Stimulated activated CD8-positive, alpha-beta memory T cell treated with anti-CD3 and anti-CD28 coated beads, Interleukin-4, amount 100 ng/mL, for 48 hours (primary cell): Measurements from ENCODE around the gene ORM2.
"Not testable (repeated sequence)": the region's sequence is repeated elsewhere in the genome, so short reads cannot be mapped to it uniquely, and the experiment has no call there.

Source experiments
- DNase-seq: peaks from one replicate; pipeline ENCODE4 v3.0.0-alpha.2; 2020

Gene ORM2

DNA sequence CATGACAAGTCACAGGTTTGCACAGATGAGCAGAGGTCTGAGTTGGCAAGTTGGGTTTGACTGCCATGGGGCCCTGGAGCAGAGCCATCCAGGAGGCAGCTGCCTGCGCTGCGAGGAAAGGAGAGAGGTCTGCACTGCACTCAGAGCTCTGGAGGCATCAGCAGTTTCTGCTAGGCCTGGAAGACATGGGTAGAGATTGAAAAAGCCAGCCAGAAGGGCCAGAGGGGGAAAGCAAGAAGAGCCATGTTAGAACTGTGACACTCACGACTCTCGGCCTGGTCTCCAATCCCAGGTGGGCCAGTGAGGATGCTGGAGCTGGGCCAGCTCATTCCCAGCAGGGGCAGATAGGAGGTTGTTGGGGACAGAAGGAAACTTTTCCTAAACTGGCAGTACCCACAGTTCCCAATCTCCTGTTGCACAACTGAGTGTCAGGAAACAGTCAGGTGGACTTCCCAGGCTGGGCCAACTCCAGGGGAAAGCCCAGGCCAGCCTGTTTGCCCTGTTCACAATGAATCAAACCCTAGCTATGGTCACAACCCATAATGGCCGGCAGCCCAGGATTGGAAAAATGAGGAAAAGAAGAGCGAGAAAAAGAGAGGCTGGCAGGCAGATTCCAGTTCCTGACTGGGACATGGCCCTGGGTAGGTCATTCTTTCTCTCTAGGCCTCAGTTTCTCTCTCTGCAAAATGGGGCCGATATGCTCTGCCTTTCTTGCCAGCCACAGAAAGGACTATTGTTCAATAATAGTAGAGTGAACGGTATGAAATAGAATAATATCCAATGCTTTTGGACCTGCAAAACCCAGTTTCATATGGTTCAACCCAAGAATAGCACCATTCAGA lies 14.6 kb upstream of the ORM2 start:
- peak; percentile 10 for DNase-seq

GRCh38 chr9:114315723-114316363 lies 13.8 kb upstream of the ORM2 start:
- DNase-seq, result no peak

DNA sequence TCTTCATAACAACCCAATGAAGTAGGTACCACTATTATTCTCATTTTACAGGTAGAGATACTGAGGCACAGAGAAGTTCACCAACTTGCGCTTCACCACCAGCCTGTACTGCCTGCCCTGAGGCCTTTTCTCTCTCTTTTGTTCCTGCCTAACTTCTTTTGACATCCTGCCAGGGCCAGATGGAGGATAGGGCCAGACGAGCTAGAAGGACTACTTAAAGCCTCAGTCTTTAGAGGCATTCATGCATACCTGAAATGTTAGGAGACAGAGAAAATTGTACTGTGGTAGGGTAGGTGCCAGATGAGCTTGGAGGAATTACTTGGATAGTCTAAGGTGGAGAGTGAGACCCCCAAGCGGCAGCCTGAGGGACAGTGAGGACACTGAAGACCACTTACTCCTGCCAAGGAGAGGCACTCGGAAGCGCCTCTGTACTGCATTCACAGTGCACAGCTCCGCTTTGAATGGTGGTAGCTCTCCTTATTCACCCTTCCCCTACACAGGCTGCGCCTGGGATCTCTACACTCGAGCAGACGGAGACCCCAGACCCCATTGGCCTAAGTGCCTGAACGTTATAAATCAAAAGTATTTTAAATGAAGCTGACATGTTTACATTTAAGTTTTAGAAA lies 13.0 kb upstream of the ORM2 start:
- peak; percentile 8 for DNase-seq

DNA sequence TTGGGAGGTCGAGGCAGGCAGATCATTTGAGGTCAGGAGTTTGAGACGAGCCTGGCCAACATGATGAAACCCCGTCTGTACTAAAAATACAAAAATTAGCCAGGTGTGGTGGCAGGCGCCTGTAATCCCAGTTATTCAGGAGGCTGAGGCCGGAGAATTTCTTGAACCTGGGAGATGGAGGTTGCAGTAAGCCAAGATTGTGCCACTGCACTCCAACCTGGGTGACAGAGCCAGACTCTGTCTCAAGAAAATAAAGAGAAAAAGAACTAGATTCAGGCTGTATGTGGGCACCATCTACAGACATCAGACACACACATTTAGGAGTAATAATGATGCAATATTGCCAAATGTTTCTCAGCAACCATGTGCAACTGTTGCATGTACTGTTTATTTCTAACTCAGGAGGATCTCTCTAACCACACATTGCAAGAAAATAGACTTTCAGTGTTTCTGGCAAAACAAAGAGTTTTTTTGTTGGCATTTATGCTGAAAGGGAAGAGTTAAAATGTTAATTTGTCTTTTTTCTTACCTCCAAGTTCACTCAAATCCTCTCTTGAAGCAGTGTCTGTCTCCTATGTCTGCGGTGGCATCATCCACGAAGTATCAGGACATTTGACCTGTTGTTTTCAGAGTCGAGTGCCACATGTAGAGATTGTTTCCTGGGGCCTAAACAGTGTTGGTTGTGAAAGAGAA lies 11.9 kb upstream of the ORM2 start:
- peak; percentile 14 for DNase-seq

DNA sequence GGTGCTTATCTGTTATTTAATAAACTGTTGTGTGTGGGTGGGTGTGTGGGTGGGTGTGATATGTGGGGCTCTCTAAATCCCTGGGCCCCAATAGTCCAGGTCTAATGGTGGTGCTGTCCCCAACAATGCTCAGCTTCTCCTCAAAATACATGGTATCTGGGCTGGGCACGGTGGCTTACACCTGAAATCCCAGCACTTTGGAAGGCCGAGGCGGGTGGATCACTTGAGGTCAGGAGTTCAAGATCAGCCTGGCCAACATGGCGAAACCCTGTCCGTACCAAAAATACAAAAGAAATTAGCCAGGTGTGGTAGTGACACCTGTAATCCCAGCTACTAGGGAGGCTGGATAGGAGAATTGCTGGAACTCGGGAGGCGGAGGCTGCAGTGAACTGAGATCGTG lies 11.3 kb upstream of the ORM2 start:
- no peak for DNase-seq

DNA sequence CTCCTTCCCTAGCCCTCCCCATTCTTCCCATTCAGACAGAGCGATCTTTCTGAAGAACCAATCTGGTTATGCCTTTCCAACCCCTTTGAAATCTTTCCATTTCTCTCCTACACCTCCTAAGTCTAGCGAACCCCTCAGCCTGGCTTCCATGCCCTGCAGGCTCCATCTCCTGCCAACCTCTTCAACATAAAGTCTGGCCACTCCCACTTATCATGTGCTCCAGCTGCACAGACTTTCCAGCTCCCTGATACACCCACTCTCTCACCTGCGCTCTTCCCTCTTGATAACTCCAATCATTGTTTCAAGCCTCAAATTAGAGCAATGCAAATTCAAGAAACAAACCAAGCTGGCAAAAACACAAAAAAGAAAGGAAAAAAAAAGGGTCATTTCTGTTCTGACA lies 10.5 kb upstream of the ORM2 start:
- DNase-seq, result no peak

GRCh38 chr9:114320710-114321109 lies 9.0 kb upstream of the ORM2 start:
- not testable (repeated sequence) for DNase-seq

GRCh38 chr9:114321759-114322158 lies 7.9 kb upstream of the ORM2 start:
- peak; percentile 55 for DNase-seq

GRCh38 chr9:114322160-114322818 lies 7.4 kb upstream of the ORM2 start:
- DNase-seq, result not testable (repeated sequence)

- not testable (repeated sequence) for DNase-seq
These were observed 6.7 kb upstream of the ORM2 start, which contains the start of gene ORM1 for GRCh38 chr9:114322831-114323531. TSS of gene ORM1 (plus strand) at chr9:114323098. CDS start at chr9:114323134, 36 bp downstream.

GRCh38 chr9:114323849-114324248 lies 5.8 kb upstream of the ORM2 start:
- DNase-seq, result not testable (repeated sequence)

GRCh38 chr9:114324492-114324891 lies 5.2 kb upstream of the ORM2 start:
- DNase-seq, result no peak

GRCh38 chr9:114324965-114325364 lies 4.7 kb upstream of the ORM2 start:
- DNase-seq, result not testable (repeated sequence)

- not testable (repeated sequence) for DNase-seq
These were observed 3.9 kb upstream of the ORM2 start for GRCh38 chr9:114325684-114326254.

DNA sequence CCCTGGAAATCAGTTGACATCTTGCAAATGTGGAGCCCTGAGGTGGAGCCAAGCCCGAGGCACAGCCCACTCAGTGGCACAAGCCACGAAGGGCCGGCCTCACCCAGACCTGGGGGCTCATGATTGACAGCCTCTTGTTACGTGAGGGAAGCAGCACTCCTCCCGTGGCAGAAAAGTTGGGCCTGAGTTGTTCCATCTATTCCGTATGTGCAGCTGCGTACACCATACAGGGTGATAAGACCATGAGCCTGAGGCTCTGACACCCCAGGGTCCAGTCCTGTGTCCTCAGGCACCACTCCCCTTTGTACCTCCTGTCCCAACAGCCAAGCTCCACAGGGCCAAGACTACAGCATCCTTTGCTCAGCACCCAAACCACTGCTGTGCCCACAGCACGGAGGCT lies 1.9 kb upstream of the ORM2 start:
- DNase-seq, result no peak

- not testable (repeated sequence) for DNase-seq
These were observed 1.3 kb upstream of the ORM2 start for GRCh38 chr9:114328357-114328820.

DNA sequence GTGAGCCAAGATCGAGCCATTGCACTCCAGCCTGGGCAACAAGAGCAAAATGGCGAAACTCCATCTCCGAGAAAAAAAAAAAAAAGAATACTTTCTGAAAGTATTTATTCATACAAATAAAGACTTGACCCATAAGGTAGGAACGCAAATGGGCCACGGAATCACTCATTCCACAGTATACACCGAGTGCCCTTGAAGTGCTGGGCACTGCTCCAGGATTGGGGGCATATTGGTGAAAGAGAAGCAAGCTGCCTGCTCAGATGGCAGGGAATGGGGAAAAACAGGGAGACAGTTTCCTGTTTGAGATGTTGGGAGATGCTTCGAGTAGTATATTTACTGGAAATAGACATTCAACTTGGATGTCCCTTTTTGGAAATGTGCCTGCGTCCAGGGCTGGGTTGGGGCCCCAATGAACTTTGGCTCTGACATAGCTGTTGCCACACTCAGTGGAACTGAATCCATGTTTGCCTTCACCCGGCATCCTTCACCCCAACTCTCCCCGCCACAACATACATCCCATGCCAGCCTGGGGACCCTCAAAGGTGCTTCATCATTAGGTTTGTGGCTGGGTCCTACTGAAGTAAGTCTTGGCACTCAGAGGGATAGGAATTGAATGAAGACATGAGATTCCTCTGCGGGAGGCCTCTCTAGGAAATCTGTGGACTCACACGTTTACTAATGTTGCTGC lies 588 bp upstream of the ORM2 start:
- DNase-seq, result not testable (repeated sequence)

DNA sequence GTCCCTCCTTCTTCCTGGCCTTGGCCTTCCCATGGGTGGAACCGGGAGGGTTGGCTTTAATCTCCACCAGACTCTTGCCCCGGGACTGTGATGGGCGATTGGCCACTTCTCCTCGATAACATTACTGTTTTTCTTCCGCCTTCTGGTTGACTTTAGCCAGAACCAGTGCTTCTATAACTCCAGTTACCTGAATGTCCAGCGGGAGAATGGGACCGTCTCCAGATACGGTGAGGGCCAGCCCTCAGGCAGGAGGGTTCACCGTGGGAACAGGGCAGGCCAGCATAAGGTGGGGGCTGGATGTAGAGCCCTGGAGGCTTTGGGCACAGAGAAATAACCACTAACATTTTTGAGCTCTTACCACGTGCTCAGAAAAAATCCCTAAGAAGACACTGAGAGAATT lies 967 bp downstream of the ORM2 start:
- no peak for DNase-seq

DNA sequence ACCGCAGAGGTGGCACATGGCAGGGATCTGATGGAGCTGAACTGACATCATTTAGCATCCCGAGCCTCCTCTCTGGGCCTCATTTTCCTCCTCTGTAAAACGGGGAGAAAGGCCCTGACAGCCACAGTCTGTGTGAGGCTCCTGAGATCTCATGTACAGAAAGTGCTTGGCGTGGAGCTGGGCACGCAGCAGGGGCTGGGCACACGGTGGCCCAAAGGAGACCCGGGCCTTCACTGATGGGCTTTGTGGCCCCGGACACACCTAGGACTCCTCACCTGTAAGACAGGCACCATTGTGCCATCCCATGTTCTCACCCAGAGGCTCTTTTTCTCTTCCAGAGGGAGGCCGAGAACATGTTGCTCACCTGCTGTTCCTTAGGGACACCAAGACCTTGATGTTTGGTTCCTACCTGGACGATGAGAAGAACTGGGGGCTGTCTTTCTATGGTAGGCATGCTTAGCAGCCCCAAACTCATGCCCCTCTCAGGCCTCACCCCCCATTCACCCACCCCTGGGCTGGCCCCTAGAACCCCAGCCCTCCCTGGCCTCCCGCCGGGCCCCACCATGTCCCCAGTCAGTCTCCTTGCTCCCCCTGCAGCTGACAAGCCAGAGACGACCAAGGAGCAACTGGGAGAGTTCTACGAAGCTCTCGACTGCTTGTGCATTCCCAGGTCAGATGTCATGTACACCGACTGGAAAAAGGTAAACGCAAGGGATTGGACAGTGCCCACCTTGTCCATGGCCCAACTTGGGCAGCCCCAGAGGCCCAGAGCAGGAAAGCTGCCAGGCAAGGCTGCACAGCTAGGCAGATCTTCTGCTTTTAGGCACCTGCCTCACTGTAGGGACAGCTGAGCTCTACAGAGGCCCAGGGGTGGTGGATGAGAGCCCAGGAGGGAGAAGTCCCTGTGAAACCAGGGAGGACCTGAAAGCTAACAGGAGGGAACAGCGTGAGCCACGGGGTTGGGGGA lies 1.8 kb downstream of the ORM2 start:
- not testable (repeated sequence) for DNase-seq
